ENCODE results near the gene TKFC.

Gene TKFC

GRCh38 chr11:61315260-61315659 lies 17.8 kb upstream of the TKFC start:
- no peak for DNase-seq (ENCODE audit: low spot score)

DNA sequence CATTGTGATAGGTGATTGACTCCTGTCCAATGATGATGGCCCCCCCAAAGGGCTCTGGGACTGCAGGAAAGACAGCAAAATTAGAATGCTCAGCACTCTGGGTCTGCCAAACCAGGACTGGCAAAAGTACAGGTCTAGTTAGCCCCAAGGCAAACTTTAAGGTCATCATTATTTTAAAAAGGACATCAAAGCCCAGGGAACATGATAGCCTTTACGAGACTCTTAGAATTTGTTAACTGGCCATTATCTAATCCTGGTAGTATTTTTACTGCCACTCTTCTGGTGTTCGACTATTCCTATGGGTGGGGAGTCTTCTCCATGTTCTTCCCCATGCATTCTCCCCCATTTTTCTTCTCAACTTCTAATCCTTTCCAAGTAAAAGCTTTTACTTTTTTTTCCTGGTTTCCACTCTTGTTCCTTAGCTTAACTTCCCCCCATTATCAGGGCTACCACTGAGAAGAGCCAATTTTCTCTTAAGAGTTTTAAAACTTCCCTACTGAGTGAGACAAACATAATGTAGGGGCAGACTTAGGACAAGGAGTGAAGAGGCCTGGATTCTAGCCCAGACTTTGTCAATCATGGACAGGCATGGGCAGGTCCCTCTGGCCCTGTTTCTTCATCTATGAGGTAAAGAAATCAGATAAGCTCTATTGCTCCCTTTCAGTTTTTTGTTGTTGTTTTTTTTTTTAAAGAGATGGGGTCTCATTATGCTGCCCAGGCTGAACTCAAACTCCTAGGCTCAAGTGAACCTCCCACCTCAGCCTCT lies 7.2 kb upstream of the TKFC start:
- no peak for DNase-seq (ENCODE audit: low spot score)

GRCh38 chr11:61327669-61328071 lies 5.4 kb upstream of the TKFC start:
- no peak for DNase-seq (ENCODE audit: low spot score)

- DNase-seq (ENCODE audit: low spot score) = no peak
Observed at GRCh38 chr11:61328351-61328750, 4.7 kb upstream of the TKFC start.

GRCh38 chr11:61329871-61330270 lies 3.2 kb upstream of the TKFC start:
- no peak for DNase-seq (ENCODE audit: low spot score)

DNA sequence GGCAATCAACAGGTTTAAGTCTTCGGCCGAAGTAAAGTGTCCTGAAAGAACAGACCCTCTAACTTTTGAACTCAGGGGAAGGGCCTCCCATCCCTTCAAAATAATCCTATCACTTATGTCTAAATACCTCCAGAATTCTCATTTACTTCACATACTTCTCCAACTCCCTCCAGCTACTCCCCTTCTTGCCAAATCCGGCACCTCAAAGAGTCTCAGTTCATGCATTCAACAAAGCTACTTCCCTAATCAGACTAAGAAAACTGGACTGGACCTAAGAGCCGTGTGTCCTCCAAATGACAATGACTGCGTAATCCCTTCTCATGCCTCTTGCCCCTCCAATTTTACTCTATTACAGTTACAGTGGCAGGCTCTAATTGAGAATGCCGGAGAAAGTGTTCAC lies 1.4 kb upstream of the TKFC start:
- DNase-seq (ENCODE audit: low spot score) = no peak

DNA sequence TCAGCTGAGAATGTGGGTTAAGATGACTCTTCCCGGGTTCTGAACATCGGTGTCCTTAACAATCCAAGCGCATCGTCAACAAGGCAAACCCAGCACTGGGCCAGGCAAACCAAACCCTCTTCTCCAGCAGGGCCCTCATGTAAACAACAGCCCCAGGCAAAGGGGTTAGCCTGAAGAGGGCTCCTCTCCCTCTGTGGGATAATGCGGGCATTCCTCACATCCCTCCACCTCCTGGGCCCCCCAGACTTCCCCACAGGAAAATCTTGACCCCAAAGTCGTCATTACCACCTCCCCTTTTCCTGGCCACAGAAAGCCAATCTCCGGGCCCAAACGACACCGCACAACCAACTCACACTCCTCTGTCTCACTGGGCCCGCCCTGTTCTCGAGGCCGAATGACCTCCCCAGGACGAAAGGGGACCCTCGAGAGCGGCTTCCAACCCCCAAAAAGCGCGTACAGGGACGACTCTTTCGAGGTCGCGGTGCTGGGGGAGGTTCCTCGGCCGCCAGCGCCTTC lies 689 bp upstream of the TKFC start:
- no peak for DNase-seq (ENCODE audit: low spot score)

DNA sequence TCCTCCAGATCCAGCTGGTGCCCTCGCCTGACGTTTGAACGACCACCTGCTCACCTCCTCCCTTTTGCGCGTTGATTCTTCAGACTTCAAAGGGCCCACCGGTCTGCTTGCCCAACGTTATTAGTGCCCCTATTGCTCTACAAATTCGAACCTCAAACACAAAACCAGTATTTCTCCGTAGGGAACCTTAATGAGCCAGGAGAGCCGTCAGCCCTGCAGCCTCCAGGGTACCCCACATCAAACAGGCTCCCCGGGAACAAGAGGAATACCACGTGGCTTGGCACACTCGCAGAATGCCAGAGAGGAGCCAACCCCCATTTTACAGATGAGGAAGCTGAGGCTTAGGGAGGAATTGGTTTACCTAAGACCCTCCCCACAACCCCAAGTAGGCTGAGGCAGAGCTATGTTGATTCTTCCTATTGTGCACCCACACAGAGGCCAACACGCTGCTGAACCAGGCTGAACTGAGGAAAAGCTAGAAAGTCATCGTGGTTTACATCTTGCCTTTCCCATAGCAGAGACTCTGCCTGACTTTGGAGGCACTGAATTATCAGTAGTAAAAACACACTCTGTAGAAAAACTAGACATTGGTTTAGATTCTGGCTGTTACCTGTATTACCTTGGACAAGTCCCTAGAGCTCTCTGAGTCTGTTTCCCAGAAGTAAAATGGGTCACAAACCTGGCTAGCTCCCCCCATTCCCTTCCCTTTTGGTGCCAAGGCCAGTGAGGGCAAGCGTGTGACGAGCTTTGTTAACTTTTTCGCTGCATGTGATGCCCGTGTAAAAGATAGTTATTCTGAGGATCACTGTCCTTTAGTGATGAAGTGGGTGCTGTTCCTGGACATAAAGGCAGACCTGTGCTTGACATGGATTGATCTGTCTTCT lies 764 bp downstream of the TKFC start:
- no peak for DNase-seq (ENCODE audit: low spot score)

GRCh38 chr11:61334434-61335354 lies 1.7 kb downstream of the TKFC start:
- no peak for DNase-seq (ENCODE audit: low spot score)

DNA sequence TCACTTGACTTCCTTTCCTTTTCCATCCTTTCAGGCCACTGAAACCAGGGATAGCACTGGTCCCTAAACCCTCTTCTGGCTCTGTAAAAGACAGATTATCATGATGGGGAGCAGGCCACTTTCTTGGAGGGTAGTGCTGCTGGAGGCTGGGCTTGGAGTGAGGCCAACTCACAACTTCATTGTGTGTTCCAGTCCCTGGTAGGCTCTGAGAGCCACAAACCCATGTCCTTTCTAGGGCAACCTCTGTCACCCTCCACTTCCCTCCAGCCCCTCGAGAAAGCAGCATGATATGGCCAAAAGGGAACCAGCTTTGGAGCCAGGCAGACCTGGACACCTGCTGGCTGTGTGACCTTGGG lies 2.3 kb downstream of the TKFC start:
- no peak for DNase-seq (ENCODE audit: low spot score)

- peak; percentile 46 for DNase-seq (ENCODE audit: low spot score)
Observed at GRCh38 chr11:61336171-61336935, 3.3 kb downstream of the TKFC start.

DNA sequence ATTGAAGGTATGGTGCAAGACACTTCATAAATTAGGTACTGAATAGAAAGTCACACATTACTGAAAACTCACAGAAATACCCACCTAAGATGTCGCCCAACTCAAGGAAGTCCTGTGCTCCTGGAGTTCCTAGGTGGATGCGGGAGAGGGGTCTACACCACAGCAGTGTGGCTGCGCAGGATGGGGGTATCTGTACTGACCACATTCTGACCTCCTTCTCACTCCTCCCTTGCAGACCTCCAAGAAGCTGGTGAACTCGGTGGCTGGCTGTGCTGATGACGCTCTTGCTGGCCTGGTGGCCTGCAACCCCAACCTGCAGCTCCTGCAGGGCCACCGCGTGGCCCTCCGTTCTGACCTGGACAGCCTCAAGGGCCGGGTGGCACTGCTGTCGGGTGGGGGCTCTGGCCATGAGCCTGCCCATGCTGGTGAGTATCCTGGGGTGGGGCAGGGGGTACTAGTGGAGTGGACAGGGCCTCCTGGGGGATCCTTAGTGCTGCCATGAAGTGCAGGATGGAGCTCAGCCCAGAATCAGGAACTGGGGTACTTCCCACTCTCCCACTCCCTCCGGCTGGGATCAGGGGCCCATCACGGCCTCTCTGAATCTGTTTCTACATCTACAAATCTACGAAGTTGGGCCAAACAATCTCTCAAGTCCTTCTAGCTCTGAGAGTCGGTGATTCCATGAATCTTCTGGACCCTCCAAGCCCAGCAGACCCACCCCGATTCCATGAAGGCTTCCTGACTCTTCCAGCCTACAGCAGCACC lies 4.9 kb downstream of the TKFC start:
- no peak for DNase-seq (ENCODE audit: low spot score)

DNA sequence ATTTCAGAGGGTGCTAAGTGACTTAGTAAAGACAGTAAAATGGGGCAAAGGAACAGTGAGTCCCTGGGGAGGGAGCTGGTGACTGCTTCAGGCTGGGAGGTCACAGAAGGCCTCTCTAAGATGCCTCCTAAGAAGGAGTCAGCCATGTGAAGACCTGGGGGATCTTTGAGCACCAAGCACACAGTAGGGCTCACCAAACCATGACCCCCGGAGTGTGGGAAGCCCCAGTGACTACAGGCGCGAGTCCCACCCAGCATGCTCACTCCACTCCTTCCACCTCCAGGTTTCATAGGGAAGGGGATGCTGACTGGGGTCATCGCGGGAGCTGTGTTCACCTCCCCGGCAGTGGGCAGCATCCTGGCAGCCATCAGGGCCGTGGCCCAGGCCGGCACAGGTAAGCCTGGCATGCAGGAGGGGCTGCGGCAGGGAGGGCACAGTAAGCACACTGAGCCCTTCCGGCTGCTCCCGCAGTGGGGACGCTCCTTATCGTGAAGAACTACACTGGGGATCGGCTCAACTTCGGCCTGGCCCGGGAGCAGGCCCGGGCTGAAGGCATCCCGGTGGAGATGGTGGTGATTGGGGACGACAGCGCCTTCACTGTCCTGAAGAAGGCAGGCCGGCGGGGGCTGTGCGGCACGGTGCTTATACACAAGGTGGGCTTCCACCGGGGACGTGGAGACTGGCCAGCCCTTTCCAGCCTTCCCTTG lies 5.9 kb downstream of the TKFC start:
- no peak for DNase-seq (ENCODE audit: low spot score)

GRCh38 chr11:61339490-61339878 lies 6.5 kb downstream of the TKFC start:
- DNase-seq (ENCODE audit: low spot score) = no peak

- DNase-seq (ENCODE audit: low spot score) = no peak
Observed at GRCh38 chr11:61340979-61341378, 8.0 kb downstream of the TKFC start.

DNA sequence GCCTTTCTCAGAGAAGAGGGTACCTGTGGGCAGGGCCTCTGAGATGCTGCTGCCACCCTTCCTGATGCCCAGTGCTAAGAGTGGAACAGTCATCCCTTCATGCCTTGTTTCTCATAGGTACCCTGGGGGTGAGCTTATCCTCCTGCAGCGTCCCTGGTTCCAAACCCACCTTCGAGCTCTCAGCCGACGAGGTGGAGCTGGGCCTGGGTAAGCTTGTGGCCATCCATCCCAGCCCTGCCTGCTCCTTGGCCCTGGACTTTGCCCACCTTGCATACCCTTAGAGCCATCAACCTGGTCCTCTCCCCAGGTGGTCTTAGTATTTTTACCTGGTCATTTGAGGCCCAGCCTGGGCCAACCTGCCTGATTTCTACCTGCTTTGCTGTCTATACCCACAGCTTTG lies 8.7 kb downstream of the TKFC start:
- no peak for DNase-seq (ENCODE audit: low spot score)

GRCh38 chr11:61342207-61342803 lies 9.3 kb downstream of the TKFC start:
- DNase-seq (ENCODE audit: low spot score) = no peak

GRCh38 chr11:61343792-61344745 lies 11.0 kb downstream of the TKFC start:
- no peak for DNase-seq (ENCODE audit: low spot score)

Data from putamen (tissue), 1 donor.